ENCODE measurements around the gene CELSR3. TPM values are rescaled to one million over a fixed set of nuclear protein-coding genes. Genes with fewer than 3 reads are reported as not detected.

The CELSR3 gene
- total RNA-seq, 1 experiment from 2014 or later = 7.7 TPM

DNA sequence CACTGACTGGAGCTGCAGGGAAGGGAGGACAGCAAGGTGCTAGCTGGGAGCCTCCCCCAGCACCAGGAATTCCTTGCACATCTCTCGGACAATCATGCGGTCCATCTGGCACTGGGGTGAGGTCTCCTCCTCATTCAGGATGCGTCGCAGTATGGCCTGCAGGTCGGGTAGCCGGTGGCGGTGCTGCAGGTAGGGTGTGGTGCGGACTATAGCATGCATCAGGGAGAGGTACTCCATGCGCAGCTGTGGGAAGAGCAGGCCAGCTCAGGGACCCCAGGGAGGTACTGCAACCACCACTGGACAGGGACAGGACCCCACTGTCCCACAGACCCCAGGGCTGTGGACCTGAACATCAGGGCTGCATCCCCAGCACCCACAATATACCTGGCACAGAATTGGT, 11.8 kb upstream of the CELSR3 start:
- CTCF ChIA-PET = no interaction called here
- POLR2A ChIA-PET = no interaction called here
- intact Hi-C loops (cut with micrococcal nuclease; ENCODE audit: unreplicated experiment) (no loop called here), in situ Hi-C loops (cut with HindIII; ENCODE audit: low pct_unique_long_range_greater_than_20kb, low sequenced_read_pairs) (no loop called here)
- Histone ChIP-seq H3K27me3 (ENCODE audit: control insufficient read depth, insufficient read depth, low read length) (no peaks in the 10 kb centered on the region), H3K36me3 (ENCODE audit: control insufficient read depth, insufficient read depth, low read length) (no peaks in the 10 kb centered on the region), H3K4me1 (ENCODE audit: control insufficient read depth, insufficient read depth, low read length) (no peaks in the 10 kb centered on the region), H3K9me3 (ENCODE audit: control insufficient read depth, insufficient read depth, low read depth, low read length) (no peaks in the 10 kb centered on the region), H3K4me3 (ENCODE audit: low read depth in 2 of 2, low read length in 2 of 2) (no peak overlapping the region), H3K27ac (ENCODE audit: low read length) (no peak overlapping the region)
- no TSS peak for BruUV-seq (replicated peaks)
- DNase-seq (ENCODE audit: low read depth, low spot score) (no peak), ATAC-seq (no peak)
- TF ChIP-seq POLR2AphosphoS5 (IDR thresholded peaks at IDR 0.05; ENCODE audit: low read depth, low read length) (no peak), SIN3A (IDR thresholded peaks at IDR 0.05; ENCODE audit: borderline replicate concordance, insufficient read depth, low read depth, low read length) (no peak), TCF7L2 (IDR thresholded peaks at IDR 0.05; ENCODE audit: low read depth, low read length) (no peak)
- TF ChIP-seq, protein P1, sequence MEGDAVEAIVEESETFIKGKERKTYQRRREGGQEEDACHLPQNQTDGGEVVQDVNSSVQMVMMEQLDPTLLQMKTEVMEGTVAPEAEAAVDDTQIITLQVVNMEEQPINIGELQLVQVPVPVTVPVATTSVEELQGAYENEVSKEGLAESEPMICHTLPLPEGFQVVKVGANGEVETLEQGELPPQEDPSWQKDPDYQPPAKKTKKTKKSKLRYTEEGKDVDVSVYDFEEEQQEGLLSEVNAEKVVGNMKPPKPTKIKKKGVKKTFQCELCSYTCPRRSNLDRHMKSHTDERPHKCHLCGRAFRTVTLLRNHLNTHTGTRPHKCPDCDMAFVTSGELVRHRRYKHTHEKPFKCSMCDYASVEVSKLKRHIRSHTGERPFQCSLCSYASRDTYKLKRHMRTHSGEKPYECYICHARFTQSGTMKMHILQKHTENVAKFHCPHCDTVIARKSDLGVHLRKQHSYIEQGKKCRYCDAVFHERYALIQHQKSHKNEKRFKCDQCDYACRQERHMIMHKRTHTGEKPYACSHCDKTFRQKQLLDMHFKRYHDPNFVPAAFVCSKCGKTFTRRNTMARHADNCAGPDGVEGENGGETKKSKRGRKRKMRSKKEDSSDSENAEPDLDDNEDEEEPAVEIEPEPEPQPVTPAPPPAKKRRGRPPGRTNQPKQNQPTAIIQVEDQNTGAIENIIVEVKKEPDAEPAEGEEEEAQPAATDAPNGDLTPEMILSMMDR (IDR thresholded peaks at IDR 0.05) = no peak
- TF ChIP-seq, protein P2, sequence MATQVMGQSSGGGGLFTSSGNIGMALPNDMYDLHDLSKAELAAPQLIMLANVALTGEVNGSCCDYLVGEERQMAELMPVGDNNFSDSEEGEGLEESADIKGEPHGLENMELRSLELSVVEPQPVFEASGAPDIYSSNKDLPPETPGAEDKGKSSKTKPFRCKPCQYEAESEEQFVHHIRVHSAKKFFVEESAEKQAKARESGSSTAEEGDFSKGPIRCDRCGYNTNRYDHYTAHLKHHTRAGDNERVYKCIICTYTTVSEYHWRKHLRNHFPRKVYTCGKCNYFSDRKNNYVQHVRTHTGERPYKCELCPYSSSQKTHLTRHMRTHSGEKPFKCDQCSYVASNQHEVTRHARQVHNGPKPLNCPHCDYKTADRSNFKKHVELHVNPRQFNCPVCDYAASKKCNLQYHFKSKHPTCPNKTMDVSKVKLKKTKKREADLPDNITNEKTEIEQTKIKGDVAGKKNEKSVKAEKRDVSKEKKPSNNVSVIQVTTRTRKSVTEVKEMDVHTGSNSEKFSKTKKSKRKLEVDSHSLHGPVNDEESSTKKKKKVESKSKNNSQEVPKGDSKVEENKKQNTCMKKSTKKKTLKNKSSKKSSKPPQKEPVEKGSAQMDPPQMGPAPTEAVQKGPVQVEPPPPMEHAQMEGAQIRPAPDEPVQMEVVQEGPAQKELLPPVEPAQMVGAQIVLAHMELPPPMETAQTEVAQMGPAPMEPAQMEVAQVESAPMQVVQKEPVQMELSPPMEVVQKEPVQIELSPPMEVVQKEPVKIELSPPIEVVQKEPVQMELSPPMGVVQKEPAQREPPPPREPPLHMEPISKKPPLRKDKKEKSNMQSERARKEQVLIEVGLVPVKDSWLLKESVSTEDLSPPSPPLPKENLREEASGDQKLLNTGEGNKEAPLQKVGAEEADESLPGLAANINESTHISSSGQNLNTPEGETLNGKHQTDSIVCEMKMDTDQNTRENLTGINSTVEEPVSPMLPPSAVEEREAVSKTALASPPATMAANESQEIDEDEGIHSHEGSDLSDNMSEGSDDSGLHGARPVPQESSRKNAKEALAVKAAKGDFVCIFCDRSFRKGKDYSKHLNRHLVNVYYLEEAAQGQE (IDR thresholded peaks at IDR 0.05; ENCODE audit: insufficient read depth in 1 of 2, low read depth in 2 of 2, low read length in 1 of 2) = no peak

DNA sequence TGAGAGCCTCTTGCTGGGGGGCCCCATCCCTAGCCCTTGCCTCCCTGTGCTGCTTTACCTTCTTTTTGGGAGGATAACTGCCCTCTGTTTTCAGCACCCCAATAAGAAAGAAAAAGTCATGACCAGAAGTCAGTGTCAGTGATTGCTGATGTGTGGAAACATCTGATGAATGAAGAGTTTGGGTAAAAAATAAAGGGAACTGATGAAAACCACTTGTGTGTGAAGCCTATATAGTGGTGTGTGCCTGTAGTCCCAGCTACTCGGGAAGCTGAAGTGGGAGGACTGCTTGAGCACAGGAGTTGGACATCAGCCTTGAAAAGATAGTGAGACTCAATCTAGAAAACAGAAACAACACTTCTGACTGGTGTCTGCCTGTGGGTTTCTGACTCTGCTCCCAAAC, 9.8 kb upstream of the CELSR3 start:
- CTCF ChIA-PET = no interaction called here
- Histone ChIP-seq H3K9me3 (ENCODE audit: control insufficient read depth, insufficient read depth, low read depth, low read length) (no peaks in the 10 kb centered on the region), H3K36me3 (ENCODE audit: control insufficient read depth, insufficient read depth, low read length) (no peaks in the 10 kb centered on the region), H3K27ac (ENCODE audit: low read length) (no peak overlapping the region), H3K4me1 (ENCODE audit: control insufficient read depth, insufficient read depth, low read length) (no peaks in the 10 kb centered on the region), H3K4me3 (ENCODE audit: low read depth in 2 of 2, low read length in 2 of 2) (no peak overlapping the region), H3K27me3 (ENCODE audit: control insufficient read depth, insufficient read depth, low read length) (no peaks in the 10 kb centered on the region)
- TF ChIP-seq, protein P1 (IDR thresholded peaks at IDR 0.05) = no peak
- TF ChIP-seq TCF7L2 (IDR thresholded peaks at IDR 0.05; ENCODE audit: low read depth, low read length) = no peak
- TF ChIP-seq, protein P2 (IDR thresholded peaks at IDR 0.05; ENCODE audit: insufficient read depth in 1 of 2, low read depth in 2 of 2, low read length in 1 of 2) = no peak
- TF ChIP-seq POLR2AphosphoS5 (IDR thresholded peaks at IDR 0.05; ENCODE audit: low read depth, low read length) = no peak
- no peak for TF ChIP-seq SIN3A (IDR thresholded peaks at IDR 0.05; ENCODE audit: borderline replicate concordance, insufficient read depth, low read depth, low read length)
- in situ Hi-C loops (cut with HindIII; ENCODE audit: low pct_unique_long_range_greater_than_20kb, low sequenced_read_pairs) = no loop called here
- ATAC-seq (no peak), DNase-seq (ENCODE audit: low read depth, low spot score) (no peak)
- POLR2A ChIA-PET = no interaction called here
- no TSS peak for BruUV-seq (replicated peaks)
- intact Hi-C loops (cut with micrococcal nuclease; ENCODE audit: unreplicated experiment) = no loop called here
